ENCODE data around the gene AIG1.
"Not testable (repeated sequence)": the region's sequence is repeated elsewhere in the genome, so short reads cannot be mapped to it uniquely, and the experiment has no call there.

The AIG1 gene

GRCh38 chr6:143307760-143308159 lies 247.1 kb downstream of the AIG1 start:
- DNase-seq (ENCODE audit: low read depth in 2 of 3, low spot score in 2 of 3), result not testable (repeated sequence)

GRCh38 chr6:143313163-143313562 lies 252.5 kb downstream of the AIG1 start:
- DNase-seq (ENCODE audit: low read depth in 2 of 3, low spot score in 2 of 3), result no peak

- no peak for DNase-seq (ENCODE audit: low read depth in 2 of 3, low spot score in 2 of 3)
Observed at GRCh38 chr6:143321491-143322086, 260.9 kb downstream of the AIG1 start.

- DNase-seq (ENCODE audit: low read depth in 2 of 3, low spot score in 2 of 3), result no peak
Observed at GRCh38 chr6:143322386-143322785, 261.7 kb downstream of the AIG1 start.

GRCh38 chr6:143323729-143324470 lies 263.2 kb downstream of the AIG1 start:
- DNase-seq (ENCODE audit: low read depth in 2 of 3, low spot score in 2 of 3), result no peak

GRCh38 chr6:143325379-143326140 lies 264.9 kb downstream of the AIG1 start:
- DNase-seq (ENCODE audit: low read depth in 2 of 3, low spot score in 2 of 3), result no peak

GRCh38 chr6:143328876-143329275 lies 268.2 kb downstream of the AIG1 start:
- no peak for DNase-seq (ENCODE audit: low read depth in 2 of 3, low spot score in 2 of 3)

- no peak for DNase-seq (ENCODE audit: low read depth in 2 of 3, low spot score in 2 of 3)
Observed at GRCh38 chr6:143329323-143329722, 268.6 kb downstream of the AIG1 start.

GRCh38 chr6:143331362-143331761 lies 270.7 kb downstream of the AIG1 start:
- DNase-seq (ENCODE audit: low read depth in 2 of 3, low spot score in 2 of 3), result no peak

- no peak for DNase-seq (ENCODE audit: low read depth in 2 of 3, low spot score in 2 of 3)
Observed at GRCh38 chr6:143332153-143332845, 271.6 kb downstream of the AIG1 start.

- DNase-seq (ENCODE audit: low read depth in 2 of 3, low spot score in 2 of 3), result no peak
Observed at GRCh38 chr6:143333081-143333480, 272.4 kb downstream of the AIG1 start.

- no peak for DNase-seq (ENCODE audit: low read depth in 2 of 3, low spot score in 2 of 3)
Observed at GRCh38 chr6:143333749-143334520, 273.2 kb downstream of the AIG1 start.

- no peak for DNase-seq (ENCODE audit: low read depth in 2 of 3, low spot score in 2 of 3)
Observed at GRCh38 chr6:143335865-143336264, 275.2 kb downstream of the AIG1 start.

- no peak for DNase-seq (ENCODE audit: low read depth in 2 of 3, low spot score in 2 of 3)
Observed at GRCh38 chr6:143336446-143337152, 275.9 kb downstream of the AIG1 start.

- peak; percentile 23 to 48 (median 31) for DNase-seq (ENCODE audit: low read depth in 2 of 3, low spot score in 2 of 3)
Observed at GRCh38 chr6:143337201-143337949, 276.7 kb downstream of the AIG1 start.

GRCh38 chr6:143339223-143339622 lies 278.5 kb downstream of the AIG1 start:
- DNase-seq (ENCODE audit: low read depth in 2 of 3, low spot score in 2 of 3), result no peak

- not testable (repeated sequence) for DNase-seq (ENCODE audit: low read depth in 2 of 3, low spot score in 2 of 3)
Observed at GRCh38 chr6:143345477-143345876, 284.8 kb downstream of the AIG1 start.

- no peak for DNase-seq (ENCODE audit: low read depth in 2 of 3, low spot score in 2 of 3)
Observed at GRCh38 chr6:143346004-143346403, 285.3 kb downstream of the AIG1 start.

GRCh38 chr6:143348531-143348930 lies 287.8 kb downstream of the AIG1 start:
- no peak for DNase-seq (ENCODE audit: low read depth in 2 of 3, low spot score in 2 of 3)
